ENCODE measurements around the gene OR6B3.

Gene OR6B3

GRCh38 chr2:240043279-240043989 is 9.9 kb downstream of the OR6B3 start:
- DNase-seq, result no peak

- no peak for DNase-seq
Measured at GRCh38 chr2:240042740-240043139, 10.6 kb downstream of the OR6B3 start.

- no peak for DNase-seq
Measured at GRCh38 chr2:240041363-240041762, 12.0 kb downstream of the OR6B3 start.

GRCh38 chr2:240037358-240037757 is 16.0 kb downstream of the OR6B3 start:
- no peak for DNase-seq

GRCh38 chr2:240033330-240033678 is 20.0 kb downstream of the OR6B3 start:
- DNase-seq, result no peak

- no peak for DNase-seq
Measured at GRCh38 chr2:240032406-240033329, 20.7 kb downstream of the OR6B3 start.

GRCh38 chr2:240030379-240031094 is 22.8 kb downstream of the OR6B3 start, which contains the start of gene OR6B2:
TSS of gene OR6B2 (minus strand) at chr2:240030429. CDS start at chr2:240030429, 0 bp downstream.
- no peak for DNase-seq

GRCh38 chr2:240024766-240025165 is 28.6 kb downstream of the OR6B3 start:
- no peak for DNase-seq

- no peak for DNase-seq
Measured at GRCh38 chr2:240023792-240024191, 29.5 kb downstream of the OR6B3 start.

- no peak for DNase-seq
Measured at GRCh38 chr2:240021488-240022104, 31.7 kb downstream of the OR6B3 start.

GRCh38 chr2:240018071-240018750 is 35.1 kb downstream of the OR6B3 start:
- DNase-seq, result no peak

- DNase-seq, result no peak
Measured at GRCh38 chr2:240014327-240014726, 39.0 kb downstream of the OR6B3 start.

GRCh38 chr2:240013343-240013742 is 40.0 kb downstream of the OR6B3 start:
- no peak for DNase-seq

- DNase-seq, result no peak
Measured at GRCh38 chr2:240002983-240003382, 50.3 kb downstream of the OR6B3 start.

- DNase-seq, result no peak
Measured at GRCh38 chr2:240000671-240001070, 52.6 kb downstream of the OR6B3 start.

- DNase-seq, result no peak
Measured at GRCh38 chr2:239997686-239998409, 55.5 kb downstream of the OR6B3 start.
